Sigmoid colon (tissue), 4 donors: ENCODE results near the gene DGCR2.

Experiments used
- CTCF ChIP-seq, 4 experiments: fragments of 450-650 bp in 3 of 4; fragments of 200-600 bp in 1 of 4; IDR thresholded peaks; one replicate each; pipeline ENCODE4 v1.5.1; 2016 to 2019; ENCODE audit warnings: antibody characterized with exemption in 4 of 4, mild to moderate bottlenecking in 3 of 4, moderate library complexity in 2 of 4
- EP300 ChIP-seq, 4 donors: sonication (generic); formaldehyde crosslinking; IDR thresholded peaks; one replicate each; pipeline ENCODE4 v1.6.1; 2017; ENCODE audit warnings: antibody characterized with exemption in 4 of 4
- POLR2A ChIP-seq, 2 donors: fragments of 450-650 bp; IDR thresholded peaks; one replicate each; pipeline ENCODE4 v1.6.1; 2016; ENCODE audit warnings: antibody characterized with exemption in 2 of 2, mild to moderate bottlenecking in 2 of 2, moderate library complexity in 2 of 2
- POLR2AphosphoS5 ChIP-seq, 4 donors: sonication (generic); formaldehyde crosslinking; IDR thresholded peaks; one replicate each; pipeline ENCODE4 v1.6.1; 2017; ENCODE audit warnings: antibody characterized with exemption in 4 of 4

- TF ChIP-seq CTCF (IDR thresholded peaks at IDR 0.05) (no peak), EP300 (IDR thresholded peaks at IDR 0.05) (no peak), POLR2A (IDR thresholded peaks at IDR 0.05) (no peak), POLR2AphosphoS5 (IDR thresholded peaks at IDR 0.05) (no peak)
Measured at GRCh38 chr22:19040391-19040861, 81.8 kb downstream of the DGCR2 start.
